Measurements from ENCODE around the gene RPUSD4. TPM values are rescaled to one million over a fixed set of nuclear protein-coding genes. Genes with fewer than 3 reads are reported as not detected.

The RPUSD4 gene
- polyA plus RNA-seq, 1 of the 3 experiments (the other 2 are of a cell fraction), result 18.0 TPM

- ChIA-PET CTCF (no interaction called here), POLR2A (no interaction called here)
Measured at GRCh38 chr11:126157326-126158030, 54.0 kb downstream of the RPUSD4 start.

More at GRCh38 chr11:126157326-126158030, 54.0 kb downstream of the RPUSD4 start:
- H3K4me1 ChIP-seq (ENCODE audit: control insufficient read depth in 1 of 2, insufficient read depth in 2 of 2, low read depth in 1 of 2, low read length in 1 of 2), result peaks cover 1 to 28% of the 10 kb centered on the region in 2 experiments; a peak in 2 of 4 replicates
- no peaks in the 10 kb centered on the region for H3K27me3 ChIP-seq (ENCODE audit: insufficient read depth)
- no peak for TF ChIP-seq PBX3 (IDR thresholded peaks at IDR 0.05)
- no peak for TF ChIP-seq EP300 (IDR thresholded peaks at IDR 0.05; ENCODE audit: borderline replicate concordance in 1 of 2, low read depth in 1 of 2, low read length in 1 of 2)
- no peak for TF ChIP-seq ELF1 (IDR thresholded peaks at IDR 0.05)
- TF ChIP-seq, protein P1, sequence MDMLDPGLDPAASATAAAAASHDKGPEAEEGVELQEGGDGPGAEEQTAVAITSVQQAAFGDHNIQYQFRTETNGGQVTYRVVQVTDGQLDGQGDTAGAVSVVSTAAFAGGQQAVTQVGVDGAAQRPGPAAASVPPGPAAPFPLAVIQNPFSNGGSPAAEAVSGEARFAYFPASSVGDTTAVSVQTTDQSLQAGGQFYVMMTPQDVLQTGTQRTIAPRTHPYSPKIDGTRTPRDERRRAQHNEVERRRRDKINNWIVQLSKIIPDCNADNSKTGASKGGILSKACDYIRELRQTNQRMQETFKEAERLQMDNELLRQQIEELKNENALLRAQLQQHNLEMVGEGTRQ (IDR thresholded peaks at IDR 0.05; ENCODE audit: borderline replicate concordance, low read depth, low read length), result no peak
- no peak for TF ChIP-seq RAD21 (IDR thresholded peaks at IDR 0.05; ENCODE audit: low read length)
- no peak for TF ChIP-seq FOXJ3 (CRISPR knock-in tag; IDR thresholded peaks at IDR 0.05)
- TF ChIP-seq SIN3A (IDR thresholded peaks at IDR 0.05; ENCODE audit: borderline replicate concordance, low read depth, low read length), result no peak
- TF ChIP-seq MXI1 (IDR thresholded peaks at IDR 0.05; ENCODE audit: low read depth, low read length), result no peak
- TF ChIP-seq IRF3 (IDR thresholded peaks at IDR 0.05; ENCODE audit: low read depth, low read length), result no peak
- TF ChIP-seq, protein P2, sequence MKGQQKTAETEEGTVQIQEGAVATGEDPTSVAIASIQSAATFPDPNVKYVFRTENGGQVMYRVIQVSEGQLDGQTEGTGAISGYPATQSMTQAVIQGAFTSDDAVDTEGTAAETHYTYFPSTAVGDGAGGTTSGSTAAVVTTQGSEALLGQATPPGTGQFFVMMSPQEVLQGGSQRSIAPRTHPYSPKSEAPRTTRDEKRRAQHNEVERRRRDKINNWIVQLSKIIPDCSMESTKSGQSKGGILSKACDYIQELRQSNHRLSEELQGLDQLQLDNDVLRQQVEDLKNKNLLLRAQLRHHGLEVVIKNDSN (IDR thresholded peaks at IDR 0.05; ENCODE audit: borderline replicate concordance, low read depth), result no peak
- TF ChIP-seq, protein P3, sequence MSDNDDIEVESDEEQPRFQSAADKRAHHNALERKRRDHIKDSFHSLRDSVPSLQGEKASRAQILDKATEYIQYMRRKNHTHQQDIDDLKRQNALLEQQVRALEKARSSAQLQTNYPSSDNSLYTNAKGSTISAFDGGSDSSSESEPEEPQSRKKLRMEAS (IDR thresholded peaks at IDR 0.05; ENCODE audit: low read depth), result no peak
- H3F3A ChIP-seq (replicated peaks; ENCODE audit: insufficient read depth), result no peaks in the 10 kb centered on the region
- H3K9me2 ChIP-seq, result no peaks in the 10 kb centered on the region
- no peak overlapping the region for H3K4me2 ChIP-seq
- no peak overlapping the region for H3K27ac ChIP-seq (ENCODE audit: low read depth in 2 of 2, low read length in 1 of 2)
- H3K4me3 ChIP-seq (ENCODE audit: low read depth in 2 of 2, low read length in 1 of 2), result no peak overlapping the region
- DNase-seq, result no peak
- 88% methylated on average over 7 of the region's 7 CpGs for WGBS (ENCODE audit: low lambda C conversion rate)
- no peaks in the 10 kb centered on the region for H3K9me3 ChIP-seq
- no peaks in the 10 kb centered on the region for H3K36me3 ChIP-seq (replicated peaks in 1 of 2; ENCODE audit: control insufficient read depth in 1 of 2, insufficient read depth in 2 of 2, low read length in 1 of 2)
- H3K9ac ChIP-seq, result no peak overlapping the region
- no peaks in the 10 kb centered on the region for H4K20me1 ChIP-seq (ENCODE audit: insufficient read depth)
- no peak overlapping the region for H2AFZ ChIP-seq (ENCODE audit: low read depth)
- no peaks in the 10 kb centered on the region for H3K79me2 ChIP-seq (ENCODE audit: insufficient read depth)

Data from SK-N-SH (cell line).